GM12878 (cell line): ENCODE data around the gene PRKN. TPM values are rescaled to one million over a fixed set of nuclear protein-coding genes. Genes with fewer than 3 reads are reported as not detected.

Experiments
- ATAC-seq: fragments of 200-7000 bp; cut with Tn5 transposase; 3 replicates; pipeline ENCODE4 v1.9.1; 2020; ENCODE audit warnings: mild to moderate bottlenecking, moderate library complexity
- BruUV-seq: library from RNA; stranded (reverse); fragments of 400-500 nt; replicated peaks from 2 replicates; lab custom pipeline; 2021; lab: Mats Ljungman, UMichigan
- CTCF ChIA-PET: fragments of 300-600 bp; sonication (Branson Sonifier 250); formaldehyde crosslinking; extraction: SDS; loops from one replicate; lab custom pipeline; 2021; ENCODE audit warnings: inconsistent platforms; lab: Yijun Ruan, JAX
- POLR2A ChIA-PET: fragments of 350-600 bp; formaldehyde crosslinking; extraction: SDS; loops from one replicate; lab custom pipeline; 2021; ENCODE audit warnings: inconsistent platforms; lab: Charles Lee
- RAD21 ChIA-PET: fragments of 300-600 bp; sonication (Branson Sonifier 250); formaldehyde crosslinking; loops from one replicate; lab custom pipeline; 2023; ENCODE audit warnings: antibody characterized with exemption; ENCODE audit not compliant: unreplicated experiment; lab: Charles Lee
- SMC1A ChIA-PET: fragments of 300-600 bp; sonication (Branson Sonifier 250); formaldehyde crosslinking; loops from one replicate; lab custom pipeline; 2023; ENCODE audit not compliant: unreplicated experiment, uncharacterized antibody; lab: Charles Lee
- DNase-seq: peaks from one replicate; pipeline ENCODE4 v3.0.0-alpha.2; 2011; ENCODE audit warnings: low read depth, low spot score
- FAIRE-seq: peaks from 3 replicates; lab custom pipeline; 2011; peaks lifted over from hg19 to GRCh38; lab: Jason Lieb, UNC
- H2AFZ ChIP-seq: 2 replicates; pipeline ENCODE4 v1.6.0; 2011; ENCODE audit warnings: low read depth, low read length, control low read depth; ENCODE audit not compliant: control insufficient read depth
- H3K27ac ChIP-seq: 2 replicates; pipeline ENCODE4 v1.5.1; 2011; ENCODE audit warnings: control low read depth; ENCODE audit not compliant: control insufficient read depth, insufficient read depth
- H3K27me3 ChIP-seq, 2 experiments: replicated peaks in 1 of 2; 2 replicates each; pipeline versions ENCODE4 v1.6.0 to v1.6.1; 2011; ENCODE audit warnings: low read length in 1 of 2; ENCODE audit not compliant: control insufficient read depth in 2 of 2, insufficient read depth in 2 of 2
- H3K36me3 ChIP-seq, 2 experiments: 2 replicates each; pipeline ENCODE4 v1.5.1; 2011; ENCODE audit warnings: low read length in 1 of 2; ENCODE audit not compliant: control insufficient read depth in 2 of 2, insufficient read depth in 2 of 2
- H3K4me1 ChIP-seq: 2 replicates; pipeline ENCODE4 v1.6.1; 2011; ENCODE audit warnings: mild to moderate bottlenecking, low read length, moderate library complexity, mixed read lengths; ENCODE audit not compliant: control insufficient read depth, insufficient read depth
- H3K4me2 ChIP-seq: 2 replicates; pipeline ENCODE4 v1.6.0; 2011; ENCODE audit warnings: control low read depth; ENCODE audit not compliant: control insufficient read depth, insufficient read depth
- H3K4me3 ChIP-seq: fragments of 200-600 bp; sonication (generic); 2 replicates; pipeline ENCODE4 v1.5.1; 2016
- H3K79me2 ChIP-seq: 2 replicates; pipeline ENCODE4 v1.6.0; 2011; ENCODE audit warnings: low read length; ENCODE audit not compliant: control insufficient read depth, insufficient read depth
- H3K9ac ChIP-seq: 2 replicates; pipeline ENCODE4 v1.8.0; 2011; ENCODE audit warnings: low read length, control low read depth, mixed read lengths; ENCODE audit not compliant: control insufficient read depth, insufficient read depth
- H3K9me3 ChIP-seq: replicated peaks from 3 replicates; pipeline ENCODE4 v1.5.1; 2011; ENCODE audit warnings: mild to moderate bottlenecking, low read length; ENCODE audit not compliant: control insufficient read depth, insufficient read depth
- H4K20me1 ChIP-seq: 2 replicates; pipeline ENCODE4 v1.6.0; 2011; ENCODE audit not compliant: control insufficient read depth, insufficient read depth
- ATF7 ChIP-seq: fragments of 450-650 bp; IDR thresholded peaks from 2 replicates; pipeline ENCODE4 v1.6.1; 2016; ENCODE audit warnings: low read depth, mild to moderate bottlenecking
- CHD2 ChIP-seq: IDR thresholded peaks from 2 replicates; pipeline ENCODE4 v1.6.1; 2011; ENCODE audit warnings: low read depth, low read length, improper control_type of control experiment, borderline replicate concordance
- ETV6 ChIP-seq, 2 experiments: fragments of 450-650 bp in 1 of 2; IDR thresholded peaks in 1 of 2; conservative IDR thresholded peaks in 1 of 2; 2 replicates each; pipeline ENCODE4 v1.6.1; 2014; ENCODE audit warnings: antibody characterized with exemption in 1 of 2, borderline replicate concordance in 1 of 2, low read depth in 1 of 2, mild to moderate bottlenecking in 1 of 2, moderate library complexity in 1 of 2
- FOXK2 ChIP-seq: fragments of 450-650 bp; IDR thresholded peaks from 2 replicates; pipeline ENCODE4 v1.6.1; 2017; ENCODE audit warnings: mild to moderate bottlenecking, moderate library complexity
- HDAC6 ChIP-seq: fragments of 200-600 bp; sonication (generic); IDR thresholded peaks from one replicate; pipeline ENCODE4 v1.8.0; 2017; ENCODE audit warnings: antibody characterized with exemption; ENCODE audit not compliant: unreplicated experiment
- PML ChIP-seq: IDR thresholded peaks from 2 replicates; pipeline ENCODE4 v1.6.1; 2012; ENCODE audit warnings: low read length, inconsistent platforms
- SMARCA5 ChIP-seq: fragments of 450-650 bp; IDR thresholded peaks from 2 replicates; pipeline ENCODE4 v1.6.1; 2017; ENCODE audit warnings: mild to moderate bottlenecking
- SRF ChIP-seq, 2 experiments: IDR thresholded peaks; 2 replicates each; pipeline ENCODE4 v1.6.1; 2011; ENCODE audit warnings: low read depth in 2 of 2, low read length in 2 of 2, mild to moderate bottlenecking in 1 of 2, moderate library complexity in 1 of 2
- WGBS: methylation state at CpG from one replicate; pipeline ENCODE4 v1.1.6; 2016; ENCODE audit warnings: low lambda C conversion rate; ENCODE audit not compliant: insufficient replicate concordance, insufficient coverage; ENCODE audit errors: missing lambda C conversion rate; 5-methylcytosine and 5-hydroxymethylcytosine counted together
- in situ Hi-C: fragments of 300-500 bp; cut with MboI; formaldehyde crosslinking; loops from 9 replicates; pipeline ENCODE4 v1.14.3; 2018; ENCODE audit warnings: mixed read lengths
- intact Hi-C: fragments of 100-400 bp; cut with micrococcal nuclease; formaldehyde crosslinking; loops from one replicate; pipeline ENCODE4 v1.14.2; 2022; ENCODE audit not compliant: unreplicated experiment
- polyA plus RNA-seq, 11 experiments: library from polyadenylated mRNA; depleted of rRNA in 4 of 11; unstranded in 6 of 11; stranded (reverse) in 5 of 11; fragments of >200 nt; fragmentation: Nextera tagmentation in 4 of 11; fragmentation: Illumina TruSeq in 1 of 11; extraction: Ambion mirVana in 4 of 11; extraction: Trizol in 1 of 11; gene quantifications; 1 replicate in 1 of 11; 2 replicates in 10 of 11; pipeline versions ENCODE4 v1.2.1 to v1.2.3, GENCODE V29; 2011 to 2016; ENCODE audit warnings: inconsistent platforms in 2 of 11, missing spikeins in 2 of 11, low read depth in 1 of 11
- total RNA-seq, 4 experiments: library from RNA; depleted of rRNA in 3 of 4; stranded (reverse); fragments of >200 nt in 3 of 4; fragmentation: Illumina TruSeq in 1 of 4; extraction: Trizol in 1 of 4; gene quantifications; 2 replicates each; pipeline versions ENCODE4 v1.2.1 to v1.2.3, GENCODE V29; 2013 to 2021
- TF ChIP-seq, protein P1 (sequence below): fragments of 450-650 bp; IDR thresholded peaks from 2 replicates; pipeline ENCODE4 v1.6.1; 2017; ENCODE audit warnings: mild to moderate bottlenecking
- TF ChIP-seq, protein P2 (sequence below): IDR thresholded peaks from 2 replicates; pipeline ENCODE4 v1.6.1; 2011; ENCODE audit warnings: borderline replicate concordance, low read depth, mild to moderate bottlenecking, moderate library complexity, low read length; ENCODE audit not compliant: insufficient read depth, poor library complexity, severe bottlenecking
- TF ChIP-seq, protein P3 (sequence below): fragments of 450-650 bp; IDR thresholded peaks from 2 replicates; pipeline ENCODE4 v1.6.1; 2016; ENCODE audit warnings: mild to moderate bottlenecking, moderate library complexity, borderline replicate concordance
- TF ChIP-seq, protein P4 (sequence below): fragments of 450-650 bp; IDR thresholded peaks from 2 replicates; pipeline ENCODE4 v1.6.1; 2014; ENCODE audit warnings: mild to moderate bottlenecking

Gene PRKN
- total and polyA plus RNA-seq, 10 of the 15 experiments (the other 5 are each of a cell fraction or from before 2014, with no cell fraction given) = 0.06 to 0.09 TPM; not detected in 8

DNA sequence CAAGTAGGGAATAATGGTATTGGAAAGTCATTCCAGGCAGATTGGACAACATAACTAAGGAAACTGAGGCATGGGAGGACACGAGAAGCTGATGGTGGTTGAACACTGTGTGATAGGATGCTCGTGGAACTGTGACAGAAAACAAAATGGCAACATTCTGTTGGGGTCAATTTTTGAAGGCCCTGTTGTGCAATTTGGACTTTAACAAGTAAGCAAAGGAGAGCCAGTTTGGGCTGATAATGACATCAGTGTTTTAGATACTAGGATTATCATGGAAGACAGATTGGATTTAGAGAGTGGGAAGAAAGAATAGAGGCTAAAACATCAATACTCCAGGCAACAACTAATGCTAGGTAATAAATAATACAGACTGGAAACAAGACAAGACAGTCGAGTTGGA, 53.1 kb downstream of the PRKN start (continued):
- TF ChIP-seq, protein P1, sequence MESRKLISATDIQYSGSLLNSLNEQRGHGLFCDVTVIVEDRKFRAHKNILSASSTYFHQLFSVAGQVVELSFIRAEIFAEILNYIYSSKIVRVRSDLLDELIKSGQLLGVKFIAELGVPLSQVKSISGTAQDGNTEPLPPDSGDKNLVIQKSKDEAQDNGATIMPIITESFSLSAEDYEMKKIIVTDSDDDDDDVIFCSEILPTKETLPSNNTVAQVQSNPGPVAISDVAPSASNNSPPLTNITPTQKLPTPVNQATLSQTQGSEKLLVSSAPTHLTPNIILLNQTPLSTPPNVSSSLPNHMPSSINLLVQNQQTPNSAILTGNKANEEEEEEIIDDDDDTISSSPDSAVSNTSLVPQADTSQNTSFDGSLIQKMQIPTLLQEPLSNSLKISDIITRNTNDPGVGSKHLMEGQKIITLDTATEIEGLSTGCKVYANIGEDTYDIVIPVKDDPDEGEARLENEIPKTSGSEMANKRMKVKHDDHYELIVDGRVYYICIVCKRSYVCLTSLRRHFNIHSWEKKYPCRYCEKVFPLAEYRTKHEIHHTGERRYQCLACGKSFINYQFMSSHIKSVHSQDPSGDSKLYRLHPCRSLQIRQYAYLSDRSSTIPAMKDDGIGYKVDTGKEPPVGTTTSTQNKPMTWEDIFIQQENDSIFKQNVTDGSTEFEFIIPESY = no peak
- TF ChIP-seq, protein P2, sequence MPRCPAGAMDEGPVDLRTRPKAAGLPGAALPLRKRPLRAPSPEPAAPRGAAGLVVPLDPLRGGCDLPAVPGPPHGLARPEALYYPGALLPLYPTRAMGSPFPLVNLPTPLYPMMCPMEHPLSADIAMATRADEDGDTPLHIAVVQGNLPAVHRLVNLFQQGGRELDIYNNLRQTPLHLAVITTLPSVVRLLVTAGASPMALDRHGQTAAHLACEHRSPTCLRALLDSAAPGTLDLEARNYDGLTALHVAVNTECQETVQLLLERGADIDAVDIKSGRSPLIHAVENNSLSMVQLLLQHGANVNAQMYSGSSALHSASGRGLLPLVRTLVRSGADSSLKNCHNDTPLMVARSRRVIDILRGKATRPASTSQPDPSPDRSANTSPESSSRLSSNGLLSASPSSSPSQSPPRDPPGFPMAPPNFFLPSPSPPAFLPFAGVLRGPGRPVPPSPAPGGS = no peak
- no peak for TF ChIP-seq SMARCA5

DNA sequence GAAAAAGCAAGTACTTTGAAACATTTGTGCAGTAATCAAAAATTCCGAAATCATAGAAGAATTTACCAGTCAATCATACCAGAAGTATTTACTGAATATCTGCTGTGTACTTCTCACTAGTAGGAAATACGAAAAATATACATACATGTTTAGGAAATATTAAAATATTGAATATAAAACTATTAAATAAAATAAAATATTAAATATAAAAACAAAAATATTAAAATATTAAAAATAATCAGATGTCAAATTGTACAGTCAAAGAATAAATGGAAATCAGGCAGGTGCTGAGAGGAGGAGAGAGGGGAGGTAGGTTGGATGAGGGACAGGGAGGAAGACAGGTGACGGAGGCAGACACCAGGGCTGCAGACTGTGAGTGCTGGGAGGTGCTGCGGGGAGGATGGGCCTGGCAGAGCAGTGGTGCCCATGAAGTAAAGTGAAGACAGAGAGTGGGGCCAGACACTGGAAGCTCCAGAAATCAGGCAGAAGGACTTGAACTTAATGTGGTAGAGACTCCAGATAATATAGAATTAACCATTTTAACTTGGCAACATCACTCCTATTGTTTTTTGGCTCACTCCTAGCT, 55.9 kb downstream of the PRKN start:
- SMC1A ChIA-PET = no interaction called here
- 41% methylated on average over 4 of the region's 4 CpGs for WGBS
- TF ChIP-seq ATF7 = no peak
- TF ChIP-seq CHD2 = no peak
- no peak for TF ChIP-seq FOXK2
- TF ChIP-seq PML = no peak
- TF ChIP-seq, protein P3, sequence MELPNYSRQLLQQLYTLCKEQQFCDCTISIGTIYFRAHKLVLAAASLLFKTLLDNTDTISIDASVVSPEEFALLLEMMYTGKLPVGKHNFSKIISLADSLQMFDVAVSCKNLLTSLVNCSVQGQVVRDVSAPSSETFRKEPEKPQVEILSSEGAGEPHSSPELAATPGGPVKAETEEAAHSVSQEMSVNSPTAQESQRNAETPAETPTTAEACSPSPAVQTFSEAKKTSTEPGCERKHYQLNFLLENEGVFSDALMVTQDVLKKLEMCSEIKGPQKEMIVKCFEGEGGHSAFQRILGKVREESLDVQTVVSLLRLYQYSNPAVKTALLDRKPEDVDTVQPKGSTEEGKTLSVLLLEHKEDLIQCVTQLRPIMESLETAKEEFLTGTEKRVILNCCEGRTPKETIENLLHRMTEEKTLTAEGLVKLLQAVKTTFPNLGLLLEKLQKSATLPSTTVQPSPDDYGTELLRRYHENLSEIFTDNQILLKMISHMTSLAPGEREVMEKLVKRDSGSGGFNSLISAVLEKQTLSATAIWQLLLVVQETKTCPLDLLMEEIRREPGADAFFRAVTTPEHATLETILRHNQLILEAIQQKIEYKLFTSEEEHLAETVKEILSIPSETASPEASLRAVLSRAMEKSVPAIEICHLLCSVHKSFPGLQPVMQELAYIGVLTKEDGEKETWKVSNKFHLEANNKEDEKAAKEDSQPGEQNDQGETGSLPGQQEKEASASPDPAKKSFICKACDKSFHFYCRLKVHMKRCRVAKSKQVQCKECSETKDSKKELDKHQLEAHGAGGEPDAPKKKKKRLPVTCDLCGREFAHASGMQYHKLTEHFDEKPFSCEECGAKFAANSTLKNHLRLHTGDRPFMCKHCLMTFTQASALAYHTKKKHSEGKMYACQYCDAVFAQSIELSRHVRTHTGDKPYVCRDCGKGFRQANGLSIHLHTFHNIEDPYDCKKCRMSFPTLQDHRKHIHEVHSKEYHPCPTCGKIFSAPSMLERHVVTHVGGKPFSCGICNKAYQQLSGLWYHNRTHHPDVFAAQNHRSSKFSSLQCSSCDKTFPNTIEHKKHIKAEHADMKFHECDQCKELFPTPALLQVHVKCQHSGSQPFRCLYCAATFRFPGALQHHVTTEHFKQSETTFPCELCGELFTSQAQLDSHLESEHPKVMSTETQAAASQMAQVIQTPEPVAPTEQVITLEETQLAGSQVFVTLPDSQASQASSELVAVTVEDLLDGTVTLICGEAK = no peak
- no peak for TF ChIP-seq ETV6 (conservative IDR thresholded peaks at IDR 0.05 in 1 of 2, IDR thresholded peaks at IDR 0.05 in 1 of 2; ENCODE audit: borderline replicate concordance in 1 of 2, low read depth in 1 of 2)
- TF ChIP-seq HDAC6 = no peak
- TF ChIP-seq SRF (IDR thresholded peaks at IDR 0.05; ENCODE audit: low read depth in 2 of 2, low read length in 2 of 2) = no peak
- TF ChIP-seq, protein P4, sequence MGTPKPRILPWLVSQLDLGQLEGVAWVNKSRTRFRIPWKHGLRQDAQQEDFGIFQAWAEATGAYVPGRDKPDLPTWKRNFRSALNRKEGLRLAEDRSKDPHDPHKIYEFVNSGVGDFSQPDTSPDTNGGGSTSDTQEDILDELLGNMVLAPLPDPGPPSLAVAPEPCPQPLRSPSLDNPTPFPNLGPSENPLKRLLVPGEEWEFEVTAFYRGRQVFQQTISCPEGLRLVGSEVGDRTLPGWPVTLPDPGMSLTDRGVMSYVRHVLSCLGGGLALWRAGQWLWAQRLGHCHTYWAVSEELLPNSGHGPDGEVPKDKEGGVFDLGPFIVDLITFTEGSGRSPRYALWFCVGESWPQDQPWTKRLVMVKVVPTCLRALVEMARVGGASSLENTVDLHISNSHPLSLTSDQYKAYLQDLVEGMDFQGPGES = no peak

More for the DNA sequence above, 55.9 kb downstream of the PRKN start:
- Histone ChIP-seq H3K4me3 (no peak overlapping the region), H3K36me3 (no peaks in the 10 kb centered on the region), H2AFZ (no peak overlapping the region), H3K9ac (no peak overlapping the region), H3K4me2 (no peak overlapping the region), H3K79me2 (no peaks in the 10 kb centered on the region), H4K20me1 (no peaks in the 10 kb centered on the region), H3K27me3 (no peaks in the 10 kb centered on the region), H3K27ac (no peak overlapping the region), H3K9me3 (no peaks in the 10 kb centered on the region), H3K4me1 (no peaks in the 10 kb centered on the region)
- FAIRE-seq (no peak), DNase-seq (no peak), ATAC-seq (no peak)
- RAD21 ChIA-PET = no interaction called here
- intact Hi-C loops = no loop called here
- no TSS peak for BruUV-seq
- in situ Hi-C loops = no loop called here
- CTCF ChIA-PET = no interaction called here
- POLR2A ChIA-PET = no interaction called here
